Transverse colon (tissue), 4 donors: ENCODE results near the gene JMJD1C. TPM values are rescaled to one million over a fixed set of nuclear protein-coding genes. Genes with fewer than 3 reads are reported as not detected.
A peak's percentile ranks its signal among the peaks of the same experiment; 100 is the strongest.

Experiments
- DNase-seq: peaks from one replicate; pipeline ENCODE4 v3.0.0-alpha.2; 2019
- H3K27ac ChIP-seq, 4 donors: fragments of 200-600 bp; sonication (generic); 2 replicates each; pipeline ENCODE4 v1.5.1; 2016 to 2018; ENCODE audit warnings: inconsistent platforms in 4 of 4
- H3K27me3 ChIP-seq: fragments of 200-600 bp; sonication (generic); 2 replicates; pipeline ENCODE4 v1.5.1; 2017; ENCODE audit warnings: inconsistent platforms
- H3K36me3 ChIP-seq, 4 donors: fragments of 200-600 bp; sonication (generic); 2 replicates each; pipeline ENCODE4 v1.5.1; 2017 to 2019; ENCODE audit warnings: inconsistent platforms in 4 of 4
- H3K4me1 ChIP-seq, 4 donors: fragments of 200-600 bp; sonication (generic); 2 replicates each; pipeline ENCODE4 v1.5.1; 2017 to 2020; ENCODE audit warnings: inconsistent platforms in 4 of 4
- H3K4me3 ChIP-seq, 4 donors: fragments of 200-600 bp; sonication (generic); 1 replicate in 1 of 4; 2 replicates in 3 of 4; pipeline versions ENCODE4 v1.5.1 to v1.6.1; 2017 to 2019; ENCODE audit warnings: inconsistent platforms in 4 of 4
- H3K9me3 ChIP-seq, 2 donors: fragments of 200-600 bp; sonication (generic); 2 replicates each; pipeline ENCODE4 v1.5.1; 2017 to 2019; ENCODE audit warnings: inconsistent platforms in 2 of 2
- CTCF ChIP-seq, 5 experiments: fragments of 200-600 bp in 3 of 5; fragments of 450-650 bp in 2 of 5; sonication (generic) in 3 of 5; IDR thresholded peaks; 1 replicate in 2 of 5; 2 replicates in 3 of 5; pipeline ENCODE4 v1.5.1; 2016 to 2017; ENCODE audit warnings: antibody characterized with exemption in 5 of 5, inconsistent platforms in 3 of 5, mild to moderate bottlenecking in 2 of 5, moderate library complexity in 1 of 5
- EP300 ChIP-seq: sonication (generic); formaldehyde crosslinking; IDR thresholded peaks from one replicate; pipeline ENCODE4 v1.6.1; 2017; ENCODE audit warnings: antibody characterized with exemption, low read depth
- POLR2A ChIP-seq: fragments of 450-650 bp; IDR thresholded peaks from one replicate; pipeline ENCODE4 v1.6.1; 2016; ENCODE audit warnings: antibody characterized with exemption, mild to moderate bottlenecking, moderate library complexity
- POLR2AphosphoS5 ChIP-seq, 3 donors: sonication (generic); formaldehyde crosslinking; IDR thresholded peaks; one replicate each; pipeline ENCODE4 v1.6.1; 2016; ENCODE audit warnings: antibody characterized with exemption in 3 of 3
- WGBS, 2 donors: methylation state at CpG; one replicate each; pipeline ENCODE4 v1.1.5; 2018; ENCODE audit warnings: low coverage in 1 of 2; 5-methylcytosine and 5-hydroxymethylcytosine counted together
- in situ Hi-C, 4 donors: fragments of 200-750 bp; cut with MboI; loops; one replicate each; pipeline versions ENCODE4 v1.15.0 to v1.15.1; 2017; ENCODE audit warnings: low sequenced_read_pairs in 3 of 4, low pct_ligation_motif_present in 1 of 4, low pct_unique_long_range_greater_than_20kb in 1 of 4
- intact Hi-C: fragments of 100-400 bp; cut with DNase I; formaldehyde crosslinking; loops from one replicate; pipeline ENCODE4 v1.15.1; 2023; ENCODE audit warnings: low total_unique reads
- total RNA-seq, 4 donors: library from RNA; depleted of rRNA; stranded (reverse); fragments of >200 nt; gene quantifications; one replicate each; pipeline ENCODE4 v1.1.0, GENCODE V29; 2016

The JMJD1C gene
- total RNA-seq, 4 donors from 2014 or later: 56.7 to 128 (median 78.9) TPM

GRCh38 chr10:63260103-63260859 is 205.5 kb downstream of the JMJD1C start:
- intact Hi-C loops (no loop called here), in situ Hi-C loops (no loop called here)
- TF ChIP-seq POLR2A (no peak), EP300 (no peak), CTCF (IDR thresholded peaks at IDR 0.05) (no peak), POLR2AphosphoS5 (IDR thresholded peaks at IDR 0.05) (no peak)
- H3K27ac ChIP-seq: peak overlapping the region; percentile 12 to 98 (median 68)
- H3K4me1 ChIP-seq: peaks cover 51 to 99% (median 71%) of the 10 kb centered on the region in 4 donors
- no peaks in the 10 kb centered on the region for H3K36me3 ChIP-seq
- H3K9me3 ChIP-seq: no peaks in the 10 kb centered on the region
- no peak for DNase-seq
- no peaks in the 10 kb centered on the region for H3K27me3 ChIP-seq
- H3K4me3 ChIP-seq: no peak overlapping the region
- 62 to 74% methylated on average over 17 of the region's 17 CpGs for WGBS, 2 donors

GRCh38 chr10:63258920-63259678 is 206.7 kb downstream of the JMJD1C start:
- DNase-seq: no peak
- H3K36me3 ChIP-seq: no peaks in the 10 kb centered on the region
- no peaks in the 10 kb centered on the region for H3K9me3 ChIP-seq
- peak overlapping the region in 3 of 4 donors; percentile 4 to 94 (median 5) for H3K27ac ChIP-seq
- H3K4me3 ChIP-seq: no peak overlapping the region
- H3K27me3 ChIP-seq: no peaks in the 10 kb centered on the region
- TF ChIP-seq POLR2A (no peak), CTCF (IDR thresholded peaks at IDR 0.05) (no peak), POLR2AphosphoS5 (IDR thresholded peaks at IDR 0.05) (no peak), EP300 (no peak)
- WGBS, 2 donors: 54 to 66% methylated on average over 2 of the region's 2 CpGs
- H3K4me1 ChIP-seq: peaks cover 44 to 98% (median 63%) of the 10 kb centered on the region in 4 donors
- in situ Hi-C loops (no loop called here), intact Hi-C loops (no loop called here)

GRCh38 chr10:63257778-63258177 is 208.0 kb downstream of the JMJD1C start:
- TF ChIP-seq POLR2AphosphoS5 (IDR thresholded peaks at IDR 0.05): no peak
- TF ChIP-seq POLR2A: no peak
- no peak for TF ChIP-seq EP300
- no peak for TF ChIP-seq CTCF (IDR thresholded peaks at IDR 0.05)
- Histone ChIP-seq H3K4me3 (no peak overlapping the region), H3K27ac (peak overlapping the region in 3 of 4 donors; percentile 3 to 30 (median 5)), H3K36me3 (no peaks in the 10 kb centered on the region), H3K27me3 (no peaks in the 10 kb centered on the region), H3K4me1 (peaks cover 39 to 85% (median 60%) of the 10 kb centered on the region in 4 donors), H3K9me3 (no peaks in the 10 kb centered on the region)
- WGBS, 2 donors: 50 to 53% methylated on average over 2 of the region's 2 CpGs
- no peak for DNase-seq
- in situ Hi-C loops: no loop called here
- intact Hi-C loops: no loop called here

GRCh38 chr10:63256009-63256773 is 209.6 kb downstream of the JMJD1C start:
- Histone ChIP-seq H3K4me1 (peaks cover 26 to 77% (median 50%) of the 10 kb centered on the region in 4 donors), H3K36me3 (no peaks in the 10 kb centered on the region), H3K9me3 (no peaks in the 10 kb centered on the region), H3K4me3 (no peak overlapping the region), H3K27me3 (no peaks in the 10 kb centered on the region), H3K27ac (peak overlapping the region; percentile 31 to 48 (median 35))
- in situ Hi-C loops (no loop called here), intact Hi-C loops (no loop called here)
- no peak for DNase-seq
- TF ChIP-seq EP300: no peak
- TF ChIP-seq POLR2A: no peak
- peak in 1 of 3 donors; percentile 33 for TF ChIP-seq POLR2AphosphoS5 (IDR thresholded peaks at IDR 0.05)
- no peak for TF ChIP-seq CTCF (IDR thresholded peaks at IDR 0.05)
- 47 to 68% methylated on average over 2 to 3 of the region's 3 CpGs for WGBS, 2 donors
